Measurements from ENCODE around the gene MVK. TPM values are rescaled to one million over a fixed set of nuclear protein-coding genes. Genes with fewer than 3 reads are reported as not detected.

MVK gene
- total and polyA plus RNA-seq, 2 donors (not counting 1 experiment from before 2014, with no cell fraction given) = 18.8 to 22.1 TPM

DNA sequence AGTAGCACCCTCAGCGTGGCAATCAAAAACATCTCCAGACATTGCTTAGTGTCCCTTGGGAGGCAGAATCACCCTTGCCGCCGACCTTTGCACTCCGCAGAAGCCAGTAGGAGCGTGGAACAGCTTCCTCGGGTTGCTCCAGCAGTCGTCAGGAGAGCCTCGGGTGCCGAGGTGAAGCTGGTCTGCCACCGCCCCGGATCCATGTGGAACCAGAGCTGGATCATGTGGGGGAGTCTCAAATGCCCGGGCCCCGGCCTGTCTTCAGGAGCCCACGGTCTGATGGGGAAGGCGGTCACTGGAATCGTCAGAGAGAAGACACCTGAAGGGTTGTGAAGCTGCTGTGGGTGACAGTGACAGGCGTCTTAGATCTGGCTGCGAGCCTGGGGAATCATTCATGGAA is 14.3 kb downstream of the MVK start:
- no peak for DNase-seq (ENCODE audit: low read depth in 2 of 2)
- H3K9me3 ChIP-seq (ENCODE audit: control insufficient read depth, insufficient read depth, low read depth, low read length) = no peaks in the 10 kb centered on the region

GRCh38 chr12:109588461-109589239 is 15.1 kb downstream of the MVK start:
- no peaks in the 10 kb centered on the region for H3K9me3 ChIP-seq (ENCODE audit: control insufficient read depth, insufficient read depth, low read depth, low read length)
- H3K27me3 ChIP-seq (ENCODE audit: control insufficient read depth, insufficient read depth, low read length) = no peaks in the 10 kb centered on the region
- H3K4me1 ChIP-seq (ENCODE audit: control insufficient read depth, extremely low read depth, insufficient read depth, low read length) = no peaks in the 10 kb centered on the region
- no peak overlapping the region for H3K9ac ChIP-seq (ENCODE audit: insufficient read depth, low read length)
- no peak overlapping the region for H2AFZ ChIP-seq (ENCODE audit: low read length)
- no peak overlapping the region for H3K4me3 ChIP-seq (replicated peaks in 1 of 4; ENCODE audit: control extremely low read depth in 1 of 4, insufficient read depth in 1 of 4, low read depth in 3 of 4, low read length in 4 of 4)
- no peak for DNase-seq (ENCODE audit: low read depth in 2 of 2)
- no peak overlapping the region for H3K4me2 ChIP-seq (ENCODE audit: extremely low read depth, insufficient read depth, low read length)
- TF ChIP-seq EZH2 (IDR thresholded peaks at IDR 0.05; ENCODE audit: low read length, missing control alignments) = no peak
- TF ChIP-seq, protein P1, sequence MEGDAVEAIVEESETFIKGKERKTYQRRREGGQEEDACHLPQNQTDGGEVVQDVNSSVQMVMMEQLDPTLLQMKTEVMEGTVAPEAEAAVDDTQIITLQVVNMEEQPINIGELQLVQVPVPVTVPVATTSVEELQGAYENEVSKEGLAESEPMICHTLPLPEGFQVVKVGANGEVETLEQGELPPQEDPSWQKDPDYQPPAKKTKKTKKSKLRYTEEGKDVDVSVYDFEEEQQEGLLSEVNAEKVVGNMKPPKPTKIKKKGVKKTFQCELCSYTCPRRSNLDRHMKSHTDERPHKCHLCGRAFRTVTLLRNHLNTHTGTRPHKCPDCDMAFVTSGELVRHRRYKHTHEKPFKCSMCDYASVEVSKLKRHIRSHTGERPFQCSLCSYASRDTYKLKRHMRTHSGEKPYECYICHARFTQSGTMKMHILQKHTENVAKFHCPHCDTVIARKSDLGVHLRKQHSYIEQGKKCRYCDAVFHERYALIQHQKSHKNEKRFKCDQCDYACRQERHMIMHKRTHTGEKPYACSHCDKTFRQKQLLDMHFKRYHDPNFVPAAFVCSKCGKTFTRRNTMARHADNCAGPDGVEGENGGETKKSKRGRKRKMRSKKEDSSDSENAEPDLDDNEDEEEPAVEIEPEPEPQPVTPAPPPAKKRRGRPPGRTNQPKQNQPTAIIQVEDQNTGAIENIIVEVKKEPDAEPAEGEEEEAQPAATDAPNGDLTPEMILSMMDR (conservative IDR thresholded peaks at IDR 0.05 in 1 of 2, IDR thresholded peaks at IDR 0.05 in 1 of 2; ENCODE audit: low read depth in 1 of 2, low read length in 2 of 2) = no peak
- H3K36me3 ChIP-seq (ENCODE audit: control insufficient read depth, insufficient read depth, low read length) = peaks cover 5% of the 10 kb centered on the region
- H3K79me2 ChIP-seq (ENCODE audit: control insufficient read depth, insufficient read depth, low read length) = no peaks in the 10 kb centered on the region
- no peak overlapping the region for H3K27ac ChIP-seq (ENCODE audit: insufficient read depth, low read length)
- H4K20me1 ChIP-seq (ENCODE audit: control insufficient read depth, extremely low read depth, insufficient read depth, low read length) = no peaks in the 10 kb centered on the region

More for the DNA sequence above, 14.3 kb downstream of the MVK start:
- no peak overlapping the region for H3K27ac ChIP-seq (ENCODE audit: insufficient read depth, low read length)
- H2AFZ ChIP-seq (ENCODE audit: low read length) = no peak overlapping the region
- no peaks in the 10 kb centered on the region for H3K27me3 ChIP-seq (ENCODE audit: control insufficient read depth, insufficient read depth, low read length)
- no peaks in the 10 kb centered on the region for H4K20me1 ChIP-seq (ENCODE audit: control insufficient read depth, extremely low read depth, insufficient read depth, low read length)
- no peaks in the 10 kb centered on the region for H3K4me1 ChIP-seq (ENCODE audit: control insufficient read depth, extremely low read depth, insufficient read depth, low read length)
- H3K9ac ChIP-seq (ENCODE audit: insufficient read depth, low read length) = no peak overlapping the region
- no peak for TF ChIP-seq EZH2 (IDR thresholded peaks at IDR 0.05; ENCODE audit: low read length, missing control alignments)
- TF ChIP-seq, protein P1 (conservative IDR thresholded peaks at IDR 0.05 in 1 of 2, IDR thresholded peaks at IDR 0.05 in 1 of 2; ENCODE audit: low read depth in 1 of 2, low read length in 2 of 2) = no peak
- H3K36me3 ChIP-seq (ENCODE audit: control insufficient read depth, insufficient read depth, low read length) = peaks cover 1% of the 10 kb centered on the region
- no peak overlapping the region for H3K4me3 ChIP-seq (replicated peaks in 1 of 4; ENCODE audit: control extremely low read depth in 1 of 4, insufficient read depth in 1 of 4, low read depth in 3 of 4, low read length in 4 of 4)
- H3K4me2 ChIP-seq (ENCODE audit: extremely low read depth, insufficient read depth, low read length) = no peak overlapping the region
- H3K79me2 ChIP-seq (ENCODE audit: control insufficient read depth, insufficient read depth, low read length) = no peaks in the 10 kb centered on the region

- H3K36me3 ChIP-seq (ENCODE audit: control insufficient read depth, insufficient read depth, low read length) = peaks cover 5% of the 10 kb centered on the region
- H3K79me2 ChIP-seq (ENCODE audit: control insufficient read depth, insufficient read depth, low read length) = no peaks in the 10 kb centered on the region
- H3K27me3 ChIP-seq (ENCODE audit: control insufficient read depth, insufficient read depth, low read length) = no peaks in the 10 kb centered on the region
- H3K4me2 ChIP-seq (ENCODE audit: extremely low read depth, insufficient read depth, low read length) = no peak overlapping the region
- no peak overlapping the region for H3K27ac ChIP-seq (ENCODE audit: insufficient read depth, low read length)
- H3K9me3 ChIP-seq (ENCODE audit: control insufficient read depth, insufficient read depth, low read depth, low read length) = no peaks in the 10 kb centered on the region
- DNase-seq (ENCODE audit: low read depth in 2 of 2) = no peak
- H4K20me1 ChIP-seq (ENCODE audit: control insufficient read depth, extremely low read depth, insufficient read depth, low read length) = no peaks in the 10 kb centered on the region
- H3K9ac ChIP-seq (ENCODE audit: insufficient read depth, low read length) = no peak overlapping the region
- no peaks in the 10 kb centered on the region for H3K4me1 ChIP-seq (ENCODE audit: control insufficient read depth, extremely low read depth, insufficient read depth, low read length)
- no peak for TF ChIP-seq EZH2 (IDR thresholded peaks at IDR 0.05; ENCODE audit: low read length, missing control alignments)
- TF ChIP-seq, protein P1 (conservative IDR thresholded peaks at IDR 0.05 in 1 of 2, IDR thresholded peaks at IDR 0.05 in 1 of 2; ENCODE audit: low read depth in 1 of 2, low read length in 2 of 2) = no peak
- no peak overlapping the region for H3K4me3 ChIP-seq (replicated peaks in 1 of 4; ENCODE audit: control extremely low read depth in 1 of 4, insufficient read depth in 1 of 4, low read depth in 3 of 4, low read length in 4 of 4)
- no peak overlapping the region for H2AFZ ChIP-seq (ENCODE audit: low read length)
These were observed 15.6 kb downstream of the MVK start for GRCh38 chr12:109589240-109589590.

All from fibroblast of lung (primary cell).